GM18867 (cell line): ENCODE results near the gene GPR183.

Experiments used
- ATAC-seq: cut with Tn5 transposase; IDR thresholded peaks from one replicate; pipeline ENCODE4 v1.9.1; 2021; ENCODE audit warnings: mild to moderate bottlenecking, moderate library complexity; ENCODE audit not compliant: unreplicated experiment

GPR183 gene

GRCh38 chr13:99272481-99272880 is 34.7 kb downstream of the GPR183 start:
- ATAC-seq = no peak

GRCh38 chr13:99271249-99271648 is 36.0 kb downstream of the GPR183 start:
- no peak for ATAC-seq

- no peak for ATAC-seq
Observed at GRCh38 chr13:99270518-99270917, 36.7 kb downstream of the GPR183 start.

- peak; percentile 61 for ATAC-seq
Observed at GRCh38 chr13:99269627-99270241, 37.5 kb downstream of the GPR183 start.

- ATAC-seq = no peak
Observed at GRCh38 chr13:99268822-99269221, 38.4 kb downstream of the GPR183 start.

GRCh38 chr13:99267927-99268326 is 39.3 kb downstream of the GPR183 start:
- ATAC-seq = no peak

GRCh38 chr13:99266827-99267226 is 40.4 kb downstream of the GPR183 start:
- ATAC-seq = no peak

- ATAC-seq = no peak
Observed at GRCh38 chr13:99265821-99266426, 41.3 kb downstream of the GPR183 start.

- no peak for ATAC-seq
Observed at GRCh38 chr13:99265162-99265800, 41.9 kb downstream of the GPR183 start.

GRCh38 chr13:99264051-99264450 is 43.1 kb downstream of the GPR183 start:
- ATAC-seq = no peak

GRCh38 chr13:99263126-99263785 is 43.9 kb downstream of the GPR183 start:
- no peak for ATAC-seq

GRCh38 chr13:99261059-99261458 is 46.1 kb downstream of the GPR183 start:
- ATAC-seq = no peak

- no peak for ATAC-seq
Observed at GRCh38 chr13:99260216-99260615, 47.0 kb downstream of the GPR183 start.

- ATAC-seq = peak; percentile 75
Observed at GRCh38 chr13:99258946-99259345, 48.3 kb downstream of the GPR183 start.

GRCh38 chr13:99258210-99258860 is 48.9 kb downstream of the GPR183 start, which contains the start of gene GPR18:
Gene GPR18, minus strand, starts transcription at chr13:99258379. Its CDS starts 2,507 bp downstream, at chr13:99255872.
- ATAC-seq = peak; percentile 90

GRCh38 chr13:99257291-99257690 is 49.9 kb downstream of the GPR183 start:
- ATAC-seq = no peak

GRCh38 chr13:99256709-99257108 is 50.5 kb downstream of the GPR183 start:
- ATAC-seq = no peak

- ATAC-seq = no peak
Observed at GRCh38 chr13:99256283-99256682, 50.9 kb downstream of the GPR183 start.

- ATAC-seq = no peak
Observed at GRCh38 chr13:99255271-99255670, 51.9 kb downstream of the GPR183 start.

GRCh38 chr13:99254830-99255229 is 52.4 kb downstream of the GPR183 start:
- no peak for ATAC-seq

GRCh38 chr13:99251921-99252320 is 55.3 kb downstream of the GPR183 start:
- no peak for ATAC-seq
